Astrocyte of the spinal cord (primary cell): ENCODE measurements around the gene NPHP4.

Source experiments
- DNase-seq: peaks from one replicate; pipeline ENCODE4 v3.0.0; 2011; ENCODE audit warnings: low read depth, low spot score
- H3K4me3 ChIP-seq: 2 replicates; pipeline ENCODE4 v1.5.1; 2011; ENCODE audit warnings: low read depth, mild to moderate bottlenecking, low read length, moderate library complexity
- CTCF ChIP-seq: IDR thresholded peaks from 2 replicates; pipeline ENCODE4 v1.5.1; 2012; ENCODE audit warnings: low read depth, mild to moderate bottlenecking, low read length, inconsistent platforms
- in situ Hi-C: cut with HindIII; loops from 2 replicates; pipeline ENCODE4 v1.10.0; 2017; ENCODE audit warnings: low sequenced_read_pairs

The NPHP4 gene

GRCh38 chr1:5832916-5833895 is 159.0 kb downstream of the NPHP4 start:
- no peak for TF ChIP-seq CTCF
- in situ Hi-C loops, result no loop called here
- no peak for DNase-seq
- no peak overlapping the region for H3K4me3 ChIP-seq

DNA sequence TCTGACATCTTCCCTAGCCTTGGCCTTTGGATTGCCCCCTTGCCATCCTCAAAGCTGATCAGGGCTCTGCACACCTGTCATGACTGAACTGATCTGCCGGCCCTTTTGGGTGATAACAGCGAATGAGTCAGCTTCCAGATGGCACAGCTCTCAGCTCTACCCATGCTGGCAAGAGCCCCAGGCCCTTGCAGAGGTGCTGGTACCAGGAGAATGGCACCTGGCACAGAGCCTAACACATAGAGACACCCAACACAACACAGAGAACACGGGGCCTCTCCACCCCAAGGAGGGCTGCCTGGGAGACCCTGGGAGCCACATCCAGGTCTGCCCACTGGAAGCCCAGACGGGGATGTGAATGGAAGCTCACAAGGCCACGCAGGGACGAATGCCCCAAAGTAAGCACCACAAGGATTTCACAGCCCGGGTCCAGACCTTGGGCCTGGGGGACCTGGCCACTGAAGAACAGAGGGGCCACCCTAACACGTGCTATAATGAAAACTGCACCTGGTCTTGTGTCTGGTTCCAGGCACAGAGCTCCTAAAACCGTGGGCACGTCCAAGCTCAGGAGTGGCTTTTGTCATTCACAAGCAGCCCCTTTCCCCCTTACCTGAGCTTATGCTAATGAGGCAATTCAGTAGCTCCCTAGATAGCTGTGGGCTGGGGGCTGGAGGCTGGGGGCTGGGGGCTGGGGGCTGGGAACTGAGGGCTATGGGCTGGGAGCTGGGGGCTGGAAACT is 160.5 kb downstream of the NPHP4 start:
- in situ Hi-C loops, result no loop called here
- DNase-seq, result no peak
- no peak overlapping the region for H3K4me3 ChIP-seq
- no peak for TF ChIP-seq CTCF

- no peak overlapping the region for H3K4me3 ChIP-seq
- in situ Hi-C loops, result no loop called here
- no peak for DNase-seq
- no peak for TF ChIP-seq CTCF
Measured at GRCh38 chr1:5830771-5831599, 161.2 kb downstream of the NPHP4 start.

DNA sequence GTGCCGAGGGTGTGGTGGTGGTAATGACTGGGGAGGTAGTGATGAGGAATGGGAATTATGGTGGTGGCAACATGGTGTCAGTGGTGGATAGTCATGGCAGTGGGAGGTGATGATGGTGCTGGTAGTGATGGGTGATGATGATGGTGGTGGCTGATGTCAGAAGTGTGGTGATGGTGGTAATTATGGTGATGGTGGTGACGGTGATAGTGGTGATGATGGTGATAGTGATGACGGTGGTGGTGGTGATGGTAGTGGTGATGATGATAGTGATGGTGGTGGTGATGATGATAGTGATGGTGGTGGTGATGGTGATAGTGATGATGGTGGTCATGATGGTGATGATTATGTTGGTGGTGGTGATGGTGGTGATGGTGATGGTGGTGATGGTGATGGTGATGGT is 162.8 kb downstream of the NPHP4 start:
- H3K4me3 ChIP-seq, result no peak overlapping the region
- in situ Hi-C loops, result no loop called here
- TF ChIP-seq CTCF, result no peak
- no peak for DNase-seq

- in situ Hi-C loops, result no loop called here
- no peak overlapping the region for H3K4me3 ChIP-seq
- TF ChIP-seq CTCF, result no peak
- DNase-seq, result no peak
Measured at GRCh38 chr1:5828308-5828935, 163.8 kb downstream of the NPHP4 start.

- no peak for TF ChIP-seq CTCF
- H3K4me3 ChIP-seq, result no peak overlapping the region
- in situ Hi-C loops, result no loop called here
- no peak for DNase-seq
Measured at GRCh38 chr1:5827516-5827915, 164.7 kb downstream of the NPHP4 start.
